ENCODE measurements around the gene COMMD8.
"Not testable (repeated sequence)": the region's sequence is repeated elsewhere in the genome, so short reads cannot be mapped to it uniquely, and the experiment has no call there.

Gene COMMD8

DNA sequence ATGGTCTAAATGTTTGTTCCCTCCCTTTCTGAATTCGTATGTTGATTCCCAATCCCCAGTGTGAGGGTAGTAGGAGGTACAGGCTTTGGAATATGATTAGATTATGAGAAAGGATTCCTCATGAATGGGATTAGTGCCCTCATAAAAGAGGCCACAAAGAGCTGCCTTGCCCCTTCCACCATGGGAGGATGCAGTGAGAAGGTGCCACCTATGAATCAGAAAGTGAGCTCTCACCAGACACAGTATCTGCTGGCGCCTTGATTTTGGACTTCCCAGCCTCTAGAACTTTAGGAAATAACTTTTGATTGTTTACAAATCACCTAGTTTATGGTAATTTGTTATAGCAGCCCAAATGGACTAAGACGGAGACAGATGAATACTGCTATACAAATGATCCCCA lies 25.2 kb upstream of the COMMD8 start:
- DNase-seq (ENCODE audit: low read depth, low spot score) = no peak
- H3K4me1 ChIP-seq (ENCODE audit: control insufficient read depth, insufficient read depth, low read length) = no peaks in the 10 kb centered on the region
- no peaks in the 10 kb centered on the region for H3K36me3 ChIP-seq (ENCODE audit: control insufficient read depth, insufficient read depth, low read length)
- H3K27ac ChIP-seq (ENCODE audit: low read length) = no peak overlapping the region
- H3K27me3 ChIP-seq (ENCODE audit: control insufficient read depth, insufficient read depth, low read length) = no peaks in the 10 kb centered on the region
- no peaks in the 10 kb centered on the region for H3K9me3 ChIP-seq (ENCODE audit: control insufficient read depth, insufficient read depth, low read length)
- WGBS (ENCODE audit: insufficient coverage, insufficient read length) = no CpG with 5 or more reads among the region's 3 CpGs
- no peak overlapping the region for H3K4me3 ChIP-seq (ENCODE audit: low read length)

DNA sequence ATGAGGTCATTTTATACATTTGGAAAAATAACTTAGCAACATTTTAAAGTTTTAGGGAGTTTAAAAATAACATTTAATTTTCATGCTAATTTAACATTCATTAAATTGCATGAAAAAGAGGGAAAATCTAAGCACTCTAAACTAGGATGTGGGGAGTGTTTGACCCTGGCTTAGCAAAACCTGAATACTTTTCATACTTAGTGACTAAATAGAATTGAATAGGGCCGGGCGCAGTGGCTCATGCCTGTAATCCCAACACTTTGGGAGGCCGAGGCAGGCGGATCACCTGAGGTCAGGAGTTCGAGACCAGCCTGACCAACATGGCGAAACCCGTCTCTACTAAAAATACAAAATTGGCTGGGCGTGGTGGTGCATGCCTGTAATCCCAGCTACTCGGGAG lies 23.2 kb upstream of the COMMD8 start:
- not testable (repeated sequence) for H3K27ac ChIP-seq (ENCODE audit: low read length); H3K36me3 ChIP-seq (ENCODE audit: control insufficient read depth, insufficient read depth, low read length); H3K4me1 ChIP-seq (ENCODE audit: control insufficient read depth, insufficient read depth, low read length); H3K9me3 ChIP-seq (ENCODE audit: control insufficient read depth, insufficient read depth, low read length); H3K4me3 ChIP-seq (ENCODE audit: low read length); H3K27me3 ChIP-seq (ENCODE audit: control insufficient read depth, insufficient read depth, low read length); DNase-seq (ENCODE audit: low read depth, low spot score)
- no CpG with 5 or more reads among the region's 9 CpGs for WGBS (ENCODE audit: insufficient coverage, insufficient read length)

DNA sequence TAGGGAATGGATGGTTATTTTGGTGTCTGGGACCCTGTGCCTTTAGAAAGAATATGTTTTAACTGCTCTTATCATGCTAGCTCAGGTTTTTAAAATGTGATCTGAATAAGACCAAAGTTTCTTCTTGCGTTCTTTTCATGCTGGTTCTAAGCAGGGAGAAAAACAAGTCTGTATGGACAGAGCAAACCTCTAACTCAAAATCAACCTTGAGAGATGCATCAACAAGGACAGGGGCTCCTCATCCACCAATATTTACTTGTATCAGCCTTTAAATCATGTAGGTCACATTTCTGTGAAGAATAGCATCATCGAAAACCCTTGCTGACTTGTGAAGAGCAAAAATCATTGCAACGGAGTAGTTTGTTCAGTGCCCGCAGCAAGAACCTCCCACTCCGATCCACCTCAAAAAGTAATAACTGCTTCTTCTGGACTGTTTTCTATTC lies 22.8 kb upstream of the COMMD8 start:
- DNase-seq (ENCODE audit: low read depth, low spot score) = no peak
- no peaks in the 10 kb centered on the region for H3K27me3 ChIP-seq (ENCODE audit: control insufficient read depth, insufficient read depth, low read length)
- no peaks in the 10 kb centered on the region for H3K4me1 ChIP-seq (ENCODE audit: control insufficient read depth, insufficient read depth, low read length)
- no peaks in the 10 kb centered on the region for H3K9me3 ChIP-seq (ENCODE audit: control insufficient read depth, insufficient read depth, low read length)
- H3K27ac ChIP-seq (ENCODE audit: low read length) = no peak overlapping the region
- H3K4me3 ChIP-seq (ENCODE audit: low read length) = no peak overlapping the region
- H3K36me3 ChIP-seq (ENCODE audit: control insufficient read depth, insufficient read depth, low read length) = no peaks in the 10 kb centered on the region
- WGBS (ENCODE audit: insufficient coverage, insufficient read length) = no CpG with 5 or more reads among the region's 5 CpGs

DNA sequence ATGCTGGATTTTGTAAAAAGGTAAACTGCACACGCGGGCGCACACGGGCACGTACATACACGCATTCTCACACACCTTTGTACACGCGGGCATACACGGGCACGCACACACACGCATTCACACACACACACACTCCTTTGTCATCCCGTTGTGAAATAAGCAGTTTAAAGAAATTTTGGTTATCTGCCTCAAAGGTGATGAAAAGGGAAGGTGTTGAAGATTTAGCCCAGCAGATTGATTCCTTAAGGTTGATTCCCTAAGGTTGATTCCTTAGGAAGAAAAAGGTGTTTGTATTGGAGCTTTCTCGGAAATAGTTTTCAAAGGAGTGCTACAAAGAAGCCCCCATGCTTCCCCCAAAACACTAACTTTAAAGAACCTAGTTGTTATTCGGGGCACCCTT lies 22.3 kb upstream of the COMMD8 start:
- Histone ChIP-seq H3K27ac (ENCODE audit: low read length) (no peak overlapping the region), H3K27me3 (ENCODE audit: control insufficient read depth, insufficient read depth, low read length) (no peaks in the 10 kb centered on the region), H3K9me3 (ENCODE audit: control insufficient read depth, insufficient read depth, low read length) (no peaks in the 10 kb centered on the region), H3K36me3 (ENCODE audit: control insufficient read depth, insufficient read depth, low read length) (no peaks in the 10 kb centered on the region), H3K4me1 (ENCODE audit: control insufficient read depth, insufficient read depth, low read length) (no peaks in the 10 kb centered on the region), H3K4me3 (ENCODE audit: low read length) (peak overlapping the region; percentile 53; the same call in 1 of the 2 replicates)
- no peak for DNase-seq (ENCODE audit: low read depth, low spot score)
- WGBS (ENCODE audit: insufficient coverage, insufficient read length) = no CpG with 5 or more reads among the region's 14 CpGs

DNA sequence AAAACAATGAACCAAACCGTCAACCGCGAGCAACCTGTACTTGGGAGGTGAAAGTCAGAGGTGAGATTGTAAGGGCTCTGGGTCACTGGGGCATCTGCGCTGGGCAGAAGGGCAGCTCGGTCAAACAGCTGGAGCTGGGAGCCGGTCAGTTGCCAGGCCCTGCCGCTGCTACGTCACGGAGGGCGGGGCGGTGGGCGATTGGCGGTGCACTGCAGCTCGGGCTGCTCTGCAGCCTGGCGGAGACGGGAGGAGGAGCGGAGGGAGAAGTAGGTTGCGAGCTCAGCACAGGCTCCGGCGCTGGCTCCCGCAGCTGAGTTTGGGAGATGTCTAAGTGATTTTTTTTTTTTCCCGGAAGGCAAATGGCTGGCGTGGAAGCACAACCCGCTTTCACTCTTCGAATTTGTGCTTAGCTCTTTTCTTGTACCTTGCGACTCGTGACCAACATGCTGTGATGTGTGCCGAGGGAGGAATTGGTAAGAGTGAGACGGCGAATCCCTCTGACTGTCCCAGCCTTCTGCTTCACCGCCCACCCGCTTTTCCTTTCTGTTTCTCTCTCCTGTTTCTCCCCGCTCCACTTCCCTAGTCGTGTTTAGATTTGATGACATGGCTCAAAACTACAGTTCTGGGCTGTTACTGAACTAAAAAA lies 21.7 kb upstream of the COMMD8 start, which contains the start of gene ATP10D:
TSS of gene ATP10D (plus strand) at position 229 of the 646 bp plus-strand sequence. CDS start 27,266 bp downstream, outside the sequence.
- H3K9me3 ChIP-seq (ENCODE audit: control insufficient read depth, insufficient read depth, low read length) = no peaks in the 10 kb centered on the region
- WGBS (ENCODE audit: insufficient coverage, insufficient read length) = no CpG with 5 or more reads among the region's 34 CpGs
- H3K27ac ChIP-seq (ENCODE audit: low read length) = no peak within 1 kb of the TSS
- DNase-seq (ENCODE audit: low read depth, low spot score) = peak; percentile 60
- no peaks in the 10 kb centered on the region for H3K36me3 ChIP-seq (ENCODE audit: control insufficient read depth, insufficient read depth, low read length)
- no peaks in the 10 kb centered on the region for H3K4me1 ChIP-seq (ENCODE audit: control insufficient read depth, insufficient read depth, low read length)
- no peaks in the 10 kb centered on the region for H3K27me3 ChIP-seq (ENCODE audit: control insufficient read depth, insufficient read depth, low read length)
- H3K4me3 ChIP-seq (ENCODE audit: low read length) = peak within 1 kb of the TSS; percentile 53; the same call in 1 of the 2 replicates

DNA sequence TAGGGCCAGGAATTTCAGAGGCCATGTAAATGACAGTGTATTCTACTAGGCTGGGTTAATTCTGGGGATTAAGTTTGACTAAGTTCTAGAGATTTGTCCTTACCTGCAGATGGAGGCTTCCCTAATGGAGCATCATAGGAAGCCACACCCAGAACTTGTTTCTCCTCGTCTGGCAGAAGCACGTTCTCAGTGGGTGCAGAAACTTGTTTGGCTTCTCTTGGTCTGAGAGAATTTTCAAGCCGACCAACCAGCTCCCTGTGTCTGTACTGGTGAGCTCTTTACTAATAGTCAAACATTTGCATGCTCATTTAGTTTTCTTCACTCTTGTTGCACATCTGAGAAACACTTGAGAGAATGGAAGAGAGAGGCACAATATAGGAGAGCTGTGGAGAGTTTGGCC lies 20.7 kb upstream of the COMMD8 start:
- Histone ChIP-seq H3K9me3 (ENCODE audit: control insufficient read depth, insufficient read depth, low read length) (no peaks in the 10 kb centered on the region), H3K27me3 (ENCODE audit: control insufficient read depth, insufficient read depth, low read length) (no peaks in the 10 kb centered on the region), H3K27ac (ENCODE audit: low read length) (no peak overlapping the region), H3K4me3 (ENCODE audit: low read length) (no peak overlapping the region), H3K36me3 (ENCODE audit: control insufficient read depth, insufficient read depth, low read length) (no peaks in the 10 kb centered on the region), H3K4me1 (ENCODE audit: control insufficient read depth, insufficient read depth, low read length) (no peaks in the 10 kb centered on the region)
- no CpG with 5 or more reads among the region's 3 CpGs for WGBS (ENCODE audit: insufficient coverage, insufficient read length)
- no peak for DNase-seq (ENCODE audit: low read depth, low spot score)

DNA sequence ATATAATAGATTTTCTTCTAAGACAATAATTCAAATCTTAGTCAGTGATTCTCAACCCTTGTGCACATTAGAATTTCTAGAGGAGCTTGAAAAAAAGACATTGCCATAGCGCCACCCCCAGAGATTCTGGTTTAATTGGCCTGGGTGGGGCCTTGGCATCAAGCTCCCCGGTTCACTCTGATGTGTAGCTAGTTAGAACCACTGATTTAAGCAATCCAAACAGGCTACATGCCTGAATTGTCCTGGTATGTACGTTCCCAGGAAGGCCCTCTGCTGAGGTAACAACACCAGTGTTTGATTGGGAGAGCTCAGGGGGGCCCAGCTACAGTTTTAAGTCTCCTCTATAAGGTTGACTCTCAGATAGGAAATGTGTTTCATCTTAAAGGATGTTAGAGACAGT lies 20.2 kb upstream of the COMMD8 start:
- H3K4me3 ChIP-seq (ENCODE audit: low read length) = no peak overlapping the region
- no peaks in the 10 kb centered on the region for H3K9me3 ChIP-seq (ENCODE audit: control insufficient read depth, insufficient read depth, low read length)
- no CpG with 5 or more reads among the region's 3 CpGs for WGBS (ENCODE audit: insufficient coverage, insufficient read length)
- H3K27me3 ChIP-seq (ENCODE audit: control insufficient read depth, insufficient read depth, low read length) = no peaks in the 10 kb centered on the region
- H3K27ac ChIP-seq (ENCODE audit: low read length) = no peak overlapping the region
- no peaks in the 10 kb centered on the region for H3K4me1 ChIP-seq (ENCODE audit: control insufficient read depth, insufficient read depth, low read length)
- DNase-seq (ENCODE audit: low read depth, low spot score) = no peak
- H3K36me3 ChIP-seq (ENCODE audit: control insufficient read depth, insufficient read depth, low read length) = no peaks in the 10 kb centered on the region

DNA sequence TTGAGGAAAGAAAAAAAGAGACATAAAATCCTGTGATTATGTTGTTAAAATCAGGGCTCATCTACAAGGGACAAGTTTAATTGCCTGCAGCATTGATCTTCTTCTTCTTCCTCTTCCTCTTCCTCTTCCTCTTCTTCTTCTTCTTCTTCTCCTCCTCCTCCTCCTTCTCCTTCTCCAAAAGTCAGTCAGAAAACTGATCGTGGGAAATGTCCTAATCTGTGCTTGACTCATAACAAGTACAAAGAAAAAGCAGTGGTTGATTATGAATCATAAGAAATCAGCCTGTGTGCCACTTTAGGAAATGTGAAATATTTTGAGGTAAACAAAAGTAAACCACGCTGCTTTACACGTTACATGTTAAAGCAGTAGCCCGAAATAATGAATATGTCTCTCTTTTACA lies 18.8 kb upstream of the COMMD8 start:
- Histone ChIP-seq H3K27ac (ENCODE audit: low read length) (no peak overlapping the region), H3K4me3 (ENCODE audit: low read length) (no peak overlapping the region), H3K4me1 (ENCODE audit: control insufficient read depth, insufficient read depth, low read length) (no peaks in the 10 kb centered on the region), H3K36me3 (ENCODE audit: control insufficient read depth, insufficient read depth, low read length) (no peaks in the 10 kb centered on the region), H3K27me3 (ENCODE audit: control insufficient read depth, insufficient read depth, low read length) (no peaks in the 10 kb centered on the region), H3K9me3 (ENCODE audit: control insufficient read depth, insufficient read depth, low read length) (no peaks in the 10 kb centered on the region)
- no peak for DNase-seq (ENCODE audit: low read depth, low spot score)
- no CpG with 5 or more reads among the region's 4 CpGs for WGBS (ENCODE audit: insufficient coverage, insufficient read length)

DNA sequence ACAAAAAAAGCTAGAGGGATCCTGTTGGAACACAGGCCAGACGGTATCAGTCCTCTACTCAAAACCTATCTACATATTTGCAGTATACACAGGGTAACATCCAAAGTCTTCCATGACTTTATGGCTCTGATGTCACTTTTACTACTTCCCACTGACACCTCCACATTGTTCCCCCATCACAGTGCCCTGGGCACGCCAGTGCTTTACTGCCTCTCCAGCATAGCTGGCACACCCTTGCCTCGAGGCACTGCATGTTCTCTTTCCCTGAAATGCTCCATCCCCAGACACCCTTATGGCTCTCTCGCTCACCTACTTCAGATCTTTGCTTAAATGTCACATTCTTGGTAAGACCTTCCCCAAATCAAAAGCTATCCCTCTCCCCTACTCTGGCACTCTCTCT lies 15.3 kb upstream of the COMMD8 start:
- H3K9me3 ChIP-seq (ENCODE audit: control insufficient read depth, insufficient read depth, low read length) = no peaks in the 10 kb centered on the region
- no CpG with 5 or more reads among the region's 4 CpGs for WGBS (ENCODE audit: insufficient coverage, insufficient read length)
- no peak overlapping the region for H3K27ac ChIP-seq (ENCODE audit: low read length)
- no peaks in the 10 kb centered on the region; the same call in 1 of the 2 replicates for H3K27me3 ChIP-seq (ENCODE audit: control insufficient read depth, insufficient read depth, low read length)
- DNase-seq (ENCODE audit: low read depth, low spot score) = no peak
- no peaks in the 10 kb centered on the region for H3K4me1 ChIP-seq (ENCODE audit: control insufficient read depth, insufficient read depth, low read length)
- no peaks in the 10 kb centered on the region for H3K36me3 ChIP-seq (ENCODE audit: control insufficient read depth, insufficient read depth, low read length)
- H3K4me3 ChIP-seq (ENCODE audit: low read length) = no peak overlapping the region

DNA sequence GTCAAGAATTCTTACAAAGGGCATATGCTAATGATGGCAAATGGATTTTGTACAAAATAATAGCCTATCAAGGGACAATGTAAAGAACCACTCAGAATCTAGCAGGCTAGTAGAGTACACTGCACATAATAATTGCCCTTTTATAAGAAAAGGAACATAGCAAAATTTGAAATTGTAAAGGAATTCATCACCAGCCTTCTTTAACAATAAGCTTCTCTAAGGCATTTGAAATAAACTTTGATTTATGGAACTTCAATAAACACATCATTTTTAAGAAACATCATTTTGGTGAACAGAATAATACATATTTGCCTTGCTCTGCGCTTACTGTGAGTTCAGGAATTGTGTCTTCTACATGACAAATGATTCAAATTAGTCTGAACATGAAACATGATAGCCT lies 11.9 kb upstream of the COMMD8 start:
- Histone ChIP-seq H3K9me3 (ENCODE audit: control insufficient read depth, insufficient read depth, low read length) (no peaks in the 10 kb centered on the region), H3K4me3 (ENCODE audit: low read length) (no peak overlapping the region), H3K36me3 (ENCODE audit: control insufficient read depth, insufficient read depth, low read length) (no peaks in the 10 kb centered on the region), H3K27me3 (ENCODE audit: control insufficient read depth, insufficient read depth, low read length) (no peaks in the 10 kb centered on the region; the same call in 1 of the 2 replicates), H3K4me1 (ENCODE audit: control insufficient read depth, insufficient read depth, low read length) (no peaks in the 10 kb centered on the region), H3K27ac (ENCODE audit: low read length) (no peak overlapping the region)
- WGBS (ENCODE audit: insufficient coverage, insufficient read length) = no CpG with 5 or more reads among the region's 1 CpG
- no peak for DNase-seq (ENCODE audit: low read depth, low spot score)

DNA sequence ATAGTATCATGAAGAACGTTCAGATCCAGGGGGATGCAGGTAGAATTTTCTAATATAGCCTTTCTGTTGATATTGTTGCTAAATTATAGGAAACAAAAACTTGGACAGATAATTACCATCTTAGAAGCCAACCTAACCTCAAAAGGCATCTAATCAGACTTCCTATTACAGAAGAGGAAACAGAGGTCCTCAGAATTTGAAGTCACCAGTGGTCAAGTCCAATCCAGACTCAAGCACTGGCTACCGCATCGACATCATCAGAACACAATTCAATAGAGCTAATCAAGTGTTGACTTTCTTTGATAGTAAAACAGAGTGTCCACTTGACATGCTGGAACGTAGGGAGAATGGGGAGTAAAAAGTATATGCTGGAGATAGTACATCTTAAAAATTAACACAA lies 11.3 kb upstream of the COMMD8 start:
- Histone ChIP-seq H3K36me3 (ENCODE audit: control insufficient read depth, insufficient read depth, low read length) (no peaks in the 10 kb centered on the region), H3K4me3 (ENCODE audit: low read length) (no peak overlapping the region), H3K9me3 (ENCODE audit: control insufficient read depth, insufficient read depth, low read length) (no peaks in the 10 kb centered on the region), H3K27ac (ENCODE audit: low read length) (no peak overlapping the region), H3K27me3 (ENCODE audit: control insufficient read depth, insufficient read depth, low read length) (no peaks in the 10 kb centered on the region; the same call in 1 of the 2 replicates), H3K4me1 (ENCODE audit: control insufficient read depth, insufficient read depth, low read length) (no peaks in the 10 kb centered on the region)
- DNase-seq (ENCODE audit: low read depth, low spot score) = no peak
- no CpG with 5 or more reads among the region's 4 CpGs for WGBS (ENCODE audit: insufficient coverage, insufficient read length)

Data from iPS DF 6.9 (cell line).